G401 (cell line): Measurements from ENCODE around the gene GATB. TPM values are rescaled to one million over a fixed set of nuclear protein-coding genes. Genes with fewer than 3 reads are reported as not detected.
A peak's percentile ranks its signal among the peaks of the same experiment; 100 is the strongest.

ENCODE experiments used
- DNase-seq: peaks from one replicate; pipeline ENCODE4 v3.0.0-alpha.2; 2015; ENCODE audit warnings: low spot score
- in situ Hi-C: cut with HindIII; loops from 2 replicates; pipeline ENCODE4 v1.10.0; 2016; ENCODE audit warnings: low sequenced_read_pairs, mixed read lengths
- total RNA-seq: library from RNA; depleted of rRNA; stranded (reverse); fragments of >200 nt; shearing (Covaris generic); gene quantifications from 2 replicates; pipeline ENCODE4 v1.2.3, GENCODE V29; 2014

Gene GATB
- total RNA-seq, 1 experiment from 2014 or later, result 79.6 TPM

- in situ Hi-C loops, result no loop called here
- DNase-seq, result no peak
Measured at GRCh38 chr4:151712777-151713176, 48.0 kb downstream of the GATB start.

- in situ Hi-C loops, result no loop called here
- DNase-seq, result no peak
Measured at GRCh38 chr4:151711646-151712045, 49.2 kb downstream of the GATB start.

- in situ Hi-C loops, result no loop called here
- no peak for DNase-seq
Measured at GRCh38 chr4:151709587-151709986, 51.2 kb downstream of the GATB start.

GRCh38 chr4:151709071-151709470 is 51.7 kb downstream of the GATB start:
- in situ Hi-C loops, result no loop called here
- no peak for DNase-seq

- DNase-seq, result no peak
- in situ Hi-C loops, result no loop called here
Measured at GRCh38 chr4:151708100-151708499, 52.7 kb downstream of the GATB start.

- in situ Hi-C loops, result no loop called here
- no peak for DNase-seq
Measured at GRCh38 chr4:151703401-151703800, 57.4 kb downstream of the GATB start.

- in situ Hi-C loops, result no loop called here
- DNase-seq, result no peak
Measured at GRCh38 chr4:151702256-151702655, 58.6 kb downstream of the GATB start.

- in situ Hi-C loops, result no loop called here
- no peak for DNase-seq
Measured at GRCh38 chr4:151700566-151701316, 60.1 kb downstream of the GATB start.

- no peak for DNase-seq
- in situ Hi-C loops, result no loop called here
Measured at GRCh38 chr4:151698213-151698612, 62.6 kb downstream of the GATB start.

- in situ Hi-C loops, result no loop called here
- DNase-seq, result no peak
Measured at GRCh38 chr4:151694961-151695720, 65.7 kb downstream of the GATB start.

GRCh38 chr4:151692821-151693673 is 67.8 kb downstream of the GATB start:
- in situ Hi-C loops, result no loop called here
- DNase-seq, result peak; percentile 50

GRCh38 chr4:151692443-151692782 is 68.4 kb downstream of the GATB start:
- no peak for DNase-seq
- in situ Hi-C loops, result no loop called here

GRCh38 chr4:151691639-151692442 is 69.0 kb downstream of the GATB start:
- in situ Hi-C loops, result no loop called here

GRCh38 chr4:151690876-151691275 is 69.9 kb downstream of the GATB start:
- in situ Hi-C loops, result no loop called here
- peak; percentile 94 for DNase-seq

More at GRCh38 chr4:151691639-151692442, 69.0 kb downstream of the GATB start:
- peak; percentile 43 for DNase-seq

GRCh38 chr4:151690164-151690870 is 70.5 kb downstream of the GATB start:
- DNase-seq, result no peak
- in situ Hi-C loops, result no loop called here

GRCh38 chr4:151689211-151689991 is 71.4 kb downstream of the GATB start:
- in situ Hi-C loops, result no loop called here

GRCh38 chr4:151688785-151689043 is 72.1 kb downstream of the GATB start:
- DNase-seq, result no peak
- in situ Hi-C loops, result no loop called here

More at GRCh38 chr4:151689211-151689991, 71.4 kb downstream of the GATB start:
- DNase-seq, result peak; percentile 80
